Brain microvascular endothelial cell (primary cell): ENCODE measurements around the gene SEMA3E.
"Not testable (repeated sequence)": the region's sequence is repeated elsewhere in the genome, so short reads cannot be mapped to it uniquely, and the experiment has no call there.

Experiments used
- DNase-seq: peaks from one replicate; pipeline ENCODE4 v3.0.0-alpha.2; 2020
- H3K27ac ChIP-seq: fragments of 250-450 bp; sonication (Bioruptor Pico); 2 replicates; pipeline ENCODE4 v1.5.1; 2020; ENCODE audit warnings: mild to moderate bottlenecking, moderate library complexity
- H3K27me3 ChIP-seq: fragments of 250-450 bp; sonication (Bioruptor Pico); replicated peaks from 2 replicates; pipeline ENCODE4 v1.5.1; 2020; ENCODE audit warnings: mild to moderate bottlenecking
- H3K36me3 ChIP-seq: fragments of 250-450 bp; sonication (Bioruptor Pico); replicated peaks from 2 replicates; pipeline ENCODE4 v1.5.1; 2020; ENCODE audit warnings: mild to moderate bottlenecking
- H3K4me3 ChIP-seq: 2 replicates; pipeline ENCODE4 v1.5.1; 2011; ENCODE audit warnings: low read depth, mild to moderate bottlenecking, control low read depth, low read length, moderate library complexity
- CTCF ChIP-seq: IDR thresholded peaks from 2 replicates; pipeline ENCODE4 v1.5.1; 2011; ENCODE audit warnings: low read depth, mild to moderate bottlenecking, moderate library complexity, low read length, control low read depth, inconsistent platforms; ENCODE audit errors: missing control alignments
- in situ Hi-C: cut with HindIII; loops from 2 replicates; pipeline ENCODE4 v1.10.0; 2017; ENCODE audit warnings: low sequenced_read_pairs, low pct_ligation_motif_present

SEMA3E gene

GRCh38 chr7:83459101-83459929 lies 189.6 kb downstream of the SEMA3E start:
- DNase-seq, in situ Hi-C loops, H3K4me3 ChIP-seq, H3K36me3 ChIP-seq, H3K27ac ChIP-seq, H3K27me3 ChIP-seq: not testable (repeated sequence)

- H3K36me3 ChIP-seq = no peaks in the 10 kb centered on the region
- no peak overlapping the region for H3K4me3 ChIP-seq
- no peak overlapping the region for H3K27ac ChIP-seq
- H3K27me3 ChIP-seq = no peaks in the 10 kb centered on the region
- in situ Hi-C loops = no loop called here
- no peak for DNase-seq
- TF ChIP-seq CTCF = no peak
These were observed 191.7 kb downstream of the SEMA3E start for GRCh38 chr7:83457022-83457892.

- TF ChIP-seq CTCF = no peak
- Histone ChIP-seq H3K36me3 (no peaks in the 10 kb centered on the region), H3K4me3 (no peak overlapping the region), H3K27me3 (no peaks in the 10 kb centered on the region), H3K27ac (no peak overlapping the region)
- in situ Hi-C loops = no loop called here
- no peak for DNase-seq
These were observed 192.5 kb downstream of the SEMA3E start for GRCh38 chr7:83456413-83456812.

- no peak overlapping the region for H3K27ac ChIP-seq
- DNase-seq = no peak
- in situ Hi-C loops = no loop called here
- H3K27me3 ChIP-seq = no peaks in the 10 kb centered on the region
- no peak overlapping the region for H3K4me3 ChIP-seq
- no peak for TF ChIP-seq CTCF
- no peaks in the 10 kb centered on the region for H3K36me3 ChIP-seq
These were observed 193.3 kb downstream of the SEMA3E start for GRCh38 chr7:83455612-83456011.

- in situ Hi-C loops = no loop called here
- Histone ChIP-seq H3K27ac (no peak overlapping the region), H3K27me3 (no peaks in the 10 kb centered on the region), H3K4me3 (no peak overlapping the region), H3K36me3 (no peaks in the 10 kb centered on the region)
- TF ChIP-seq CTCF = no peak
- no peak for DNase-seq
These were observed 196.7 kb downstream of the SEMA3E start for GRCh38 chr7:83452256-83452655.

GRCh38 chr7:83451501-83452045 lies 197.4 kb downstream of the SEMA3E start:
- Histone ChIP-seq H3K27ac (no peak overlapping the region), H3K27me3 (no peaks in the 10 kb centered on the region), H3K36me3 (no peaks in the 10 kb centered on the region), H3K4me3 (no peak overlapping the region)
- no peak for TF ChIP-seq CTCF
- in situ Hi-C loops = no loop called here
- DNase-seq = no peak
